Measurements from ENCODE around the gene TSEN54. TPM values are rescaled to one million over a fixed set of nuclear protein-coding genes. Genes with fewer than 3 reads are reported as not detected.

The TSEN54 gene
- total and polyA plus RNA-seq, 2 experiments from 2014 or later: 42.5 to 52.3 TPM

GRCh38 chr17:75530837-75531720 lies 14.8 kb downstream of the TSEN54 start:
- H3K27me3 ChIP-seq: no peaks in the 10 kb centered on the region
- no peak overlapping the region for H3K4me3 ChIP-seq
- H3K27ac ChIP-seq: peak overlapping the region; percentile 95
- H3K36me3 ChIP-seq (replicated peaks; ENCODE audit: insufficient read depth, low read depth): no peaks in the 10 kb centered on the region
- peaks cover 12% of the 10 kb centered on the region for H4K20me1 ChIP-seq (ENCODE audit: insufficient read depth, poor library complexity, severe bottlenecking)
- peak overlapping the region; percentile 64 for H3K4me2 ChIP-seq
- TF ChIP-seq EZH2phosphoT487 (IDR thresholded peaks at IDR 0.05; ENCODE audit: low read depth, severe bottlenecking, unreplicated experiment) (no peak), CTCF (IDR thresholded peaks at IDR 0.05; ENCODE audit: poor library complexity) (no peak), EZH2 (IDR thresholded peaks at IDR 0.05; ENCODE audit: borderline replicate concordance) (no peak)
- no peaks in the 10 kb centered on the region for H3K9me3 ChIP-seq (ENCODE audit: low read depth)
- peaks cover 86% of the 10 kb centered on the region for H3K79me2 ChIP-seq
- H3K9me2 ChIP-seq (replicated peaks; ENCODE audit: insufficient read depth): no peaks in the 10 kb centered on the region
- DNase-seq (ENCODE audit: low spot score): peak; percentile 65
- WGBS (ENCODE audit: low lambda C conversion rate, missing lambda C conversion rate): 78% methylated on average over 19 of the region's 19 CpGs
- peaks cover 15% of the 10 kb centered on the region for H3K4me1 ChIP-seq (ENCODE audit: insufficient read depth)
- H2AFZ ChIP-seq: no peak overlapping the region

GRCh38 chr17:75531721-75532072 lies 15.4 kb downstream of the TSEN54 start:
- no peaks in the 10 kb centered on the region for H3K36me3 ChIP-seq (replicated peaks; ENCODE audit: insufficient read depth, low read depth)
- peak overlapping the region; percentile 95 for H3K27ac ChIP-seq
- no peaks in the 10 kb centered on the region for H3K9me2 ChIP-seq (replicated peaks; ENCODE audit: insufficient read depth)
- peaks cover 82% of the 10 kb centered on the region for H3K79me2 ChIP-seq
- 69% methylated on average over 7 of the region's 7 CpGs for WGBS (ENCODE audit: low lambda C conversion rate, missing lambda C conversion rate)
- DNase-seq (ENCODE audit: low spot score): peak; percentile 66
- H3K4me2 ChIP-seq: peak overlapping the region; percentile 64
- peaks cover 12% of the 10 kb centered on the region for H4K20me1 ChIP-seq (ENCODE audit: insufficient read depth, poor library complexity, severe bottlenecking)
- H3K4me1 ChIP-seq (ENCODE audit: insufficient read depth): peaks cover 20% of the 10 kb centered on the region
- no peak overlapping the region for H2AFZ ChIP-seq
- TF ChIP-seq EZH2phosphoT487 (IDR thresholded peaks at IDR 0.05; ENCODE audit: low read depth, severe bottlenecking, unreplicated experiment) (no peak), EZH2 (IDR thresholded peaks at IDR 0.05; ENCODE audit: borderline replicate concordance) (no peak), CTCF (IDR thresholded peaks at IDR 0.05; ENCODE audit: poor library complexity) (no peak)
- no peak overlapping the region for H3K4me3 ChIP-seq
- no peaks in the 10 kb centered on the region for H3K9me3 ChIP-seq (ENCODE audit: low read depth)
- no peaks in the 10 kb centered on the region for H3K27me3 ChIP-seq

GRCh38 chr17:75535119-75535537 lies 18.8 kb downstream of the TSEN54 start:
- Histone ChIP-seq H3K4me1 (ENCODE audit: insufficient read depth) (peaks cover 45% of the 10 kb centered on the region), H3K4me3 (no peak overlapping the region), H3K27ac (peak overlapping the region; percentile 81), H3K79me2 (peaks cover 77% of the 10 kb centered on the region), H3K9me3 (ENCODE audit: low read depth) (no peaks in the 10 kb centered on the region), H3K4me2 (no peak overlapping the region), H4K20me1 (ENCODE audit: insufficient read depth, poor library complexity, severe bottlenecking) (peaks cover 6% of the 10 kb centered on the region), H3K9me2 (replicated peaks; ENCODE audit: insufficient read depth) (no peaks in the 10 kb centered on the region), H3K36me3 (replicated peaks; ENCODE audit: insufficient read depth, low read depth) (no peaks in the 10 kb centered on the region), H2AFZ (no peak overlapping the region), H3K27me3 (no peaks in the 10 kb centered on the region)
- WGBS (ENCODE audit: low lambda C conversion rate, missing lambda C conversion rate): 72% methylated on average over 15 of the region's 15 CpGs
- no peak for TF ChIP-seq EZH2 (IDR thresholded peaks at IDR 0.05; ENCODE audit: borderline replicate concordance)
- no peak for TF ChIP-seq CTCF (IDR thresholded peaks at IDR 0.05; ENCODE audit: poor library complexity)
- TF ChIP-seq EZH2phosphoT487 (IDR thresholded peaks at IDR 0.05; ENCODE audit: low read depth, severe bottlenecking, unreplicated experiment): no peak
- peak; percentile 53 for DNase-seq (ENCODE audit: low spot score)

Measured in hepatocyte (in vitro differentiated cells).